Measurements from ENCODE around the gene PAXX.

Gene PAXX

GRCh38 chr9:137034709-137035506, 42.7 kb downstream of the PAXX start:
- H3K27ac ChIP-seq: peak overlapping the region in 10 of 11 experiments; percentile 38 to 97 (median 78); a peak in 20 of 22 replicates
- H3K4me3 ChIP-seq: peak overlapping the region; percentile 26 to 81 (median 62); a peak in 18 of 20 replicates
- H3K4me1 ChIP-seq: peaks cover 34 to 76% (median 66%) of the 10 kb centered on the region in 10 experiments
- no peaks in the 10 kb centered on the region for H3K27me3 ChIP-seq
- H3K36me3 ChIP-seq: peaks cover 26 to 63% (median 48%) of the 10 kb centered on the region in 11 experiments
- peak overlapping the region; percentile 42 to 82 (median 72) for H3K9ac ChIP-seq
- H3K9me3 ChIP-seq (replicated peaks in 1 of 11): no peaks in the 10 kb centered on the region
- no peak for TF ChIP-seq Cebpa-rat (IDR thresholded peaks at IDR 0.05)
- H3K4me2 ChIP-seq: peak overlapping the region; percentile 82 to 97 (median 92)
- peaks cover 0 to 53% (median 41%) of the 10 kb centered on the region in 11 experiments; a peak in 19 of 22 replicates for H4K20me1 ChIP-seq

GRCh38 chr9:137035507-137035834, 43.2 kb downstream of the PAXX start:
- H3K4me1 ChIP-seq: peaks cover 36 to 72% (median 65%) of the 10 kb centered on the region in 10 experiments
- H3K4me2 ChIP-seq: peak overlapping the region; percentile 82 to 97 (median 92)
- TF ChIP-seq Cebpa-rat (IDR thresholded peaks at IDR 0.05): no peak
- peak overlapping the region in 8 of 10 experiments; percentile 44 to 81 (median 72); a peak in 13 of 20 replicates for H3K4me3 ChIP-seq
- peaks cover under 1 to 56% (median 44%) of the 10 kb centered on the region in 11 experiments; a peak in 20 of 22 replicates for H4K20me1 ChIP-seq
- H3K36me3 ChIP-seq: peaks cover 29 to 61% (median 49%) of the 10 kb centered on the region in 11 experiments
- H3K27ac ChIP-seq: peak overlapping the region in 4 of 11 experiments; percentile 32 to 97 (median 76); a peak in 6 of 22 replicates
- H3K27me3 ChIP-seq: no peaks in the 10 kb centered on the region
- no peaks in the 10 kb centered on the region for H3K9me3 ChIP-seq (replicated peaks in 1 of 11)
- H3K9ac ChIP-seq: peak overlapping the region; percentile 21 to 82 (median 72); a peak in 18 of 22 replicates

- peak overlapping the region in 3 of 10 experiments; percentile 70 to 81 (median 81); a peak in 3 of 20 replicates for H3K4me3 ChIP-seq
- no peak for TF ChIP-seq Cebpa-rat (IDR thresholded peaks at IDR 0.05)
- H4K20me1 ChIP-seq: peaks cover 6 to 61% (median 49%) of the 10 kb centered on the region in 11 experiments; a peak in 20 of 22 replicates
- no peaks in the 10 kb centered on the region for H3K27me3 ChIP-seq
- no peaks in the 10 kb centered on the region for H3K9me3 ChIP-seq (replicated peaks in 1 of 11)
- peak overlapping the region; percentile 82 to 97 (median 92) for H3K4me2 ChIP-seq
- H3K27ac ChIP-seq: peak overlapping the region in 3 of 11 experiments; percentile 10 to 97 (median 32); a peak in 5 of 22 replicates
- peak overlapping the region; percentile 21 to 82 (median 72); a peak in 16 of 22 replicates for H3K9ac ChIP-seq
- H3K36me3 ChIP-seq: peaks cover 32 to 61% (median 51%) of the 10 kb centered on the region in 11 experiments
- peaks cover 37 to 73% (median 65%) of the 10 kb centered on the region in 10 experiments for H3K4me1 ChIP-seq
Measured at GRCh38 chr9:137035937-137036336, 43.7 kb downstream of the PAXX start.

- H4K20me1 ChIP-seq: peaks cover 16 to 72% (median 60%) of the 10 kb centered on the region in 11 experiments
- H3K4me3 ChIP-seq: no peak overlapping the region
- H3K9ac ChIP-seq: peak overlapping the region in 4 of 11 experiments; percentile 25 to 72 (median 36); a peak in 4 of 22 replicates
- peak overlapping the region in 3 of 11 experiments; percentile 4 to 92 (median 5); a peak in 1 of 22 replicates for H3K4me2 ChIP-seq
- no peak for TF ChIP-seq Cebpa-rat (IDR thresholded peaks at IDR 0.05)
- no peaks in the 10 kb centered on the region for H3K9me3 ChIP-seq (replicated peaks in 1 of 11)
- peaks cover 43 to 75% (median 67%) of the 10 kb centered on the region in 10 experiments for H3K4me1 ChIP-seq
- peak overlapping the region in 1 of 11 experiments; percentile 16; a peak in 1 of 22 replicates for H3K27ac ChIP-seq
- peaks cover 32 to 58% (median 51%) of the 10 kb centered on the region in 11 experiments for H3K36me3 ChIP-seq
- no peaks in the 10 kb centered on the region for H3K27me3 ChIP-seq
Measured at GRCh38 chr9:137037035-137037434, 44.8 kb downstream of the PAXX start.

- Histone ChIP-seq H3K27ac (no peak overlapping the region; a peak in 1 of 22 replicates), H3K4me2 (0 out of 22 replicates have a peak overlapping the region, but pooled peaks of 3 of the 11 experiments have one; percentile 4 to 92 (median 5)), H3K4me3 (no peak overlapping the region), H3K27me3 (no peaks in the 10 kb centered on the region), H3K9me3 (replicated peaks in 1 of 11) (no peaks in the 10 kb centered on the region), H3K36me3 (peaks cover 32 to 58% (median 52%) of the 10 kb centered on the region in 11 experiments), H3K9ac (peak overlapping the region in 2 of 11 experiments; percentile 20 to 30; a peak in 2 of 22 replicates), H3K4me1 (peaks cover 47 to 76% (median 69%) of the 10 kb centered on the region in 10 experiments), H4K20me1 (peaks cover 20 to 77% (median 62%) of the 10 kb centered on the region in 11 experiments)
- TF ChIP-seq Cebpa-rat (IDR thresholded peaks at IDR 0.05): no peak
Measured at GRCh38 chr9:137037483-137037882, 45.3 kb downstream of the PAXX start.

GRCh38 chr9:137038916-137039315, 46.7 kb downstream of the PAXX start:
- Histone ChIP-seq H3K4me1 (peaks cover 55 to 84% (median 69%) of the 10 kb centered on the region in 10 experiments), H3K27ac (no peak overlapping the region), H3K9ac (0 out of 22 replicates have a peak overlapping the region, but pooled peaks of 2 of the 11 experiments have one; percentile 23 to 26), H3K4me2 (peak overlapping the region in 1 of 11 experiments; percentile 15; a peak in 1 of 22 replicates), H4K20me1 (peaks cover 34 to 91% (median 76%) of the 10 kb centered on the region in 11 experiments), H3K27me3 (no peaks in the 10 kb centered on the region), H3K4me3 (no peak overlapping the region; a peak in 1 of 20 replicates), H3K9me3 (replicated peaks in 1 of 11) (no peaks in the 10 kb centered on the region), H3K36me3 (peaks cover 32 to 58% (median 52%) of the 10 kb centered on the region in 11 experiments)
- no peak for TF ChIP-seq Cebpa-rat (IDR thresholded peaks at IDR 0.05)

- no peak overlapping the region for H3K4me3 ChIP-seq
- H3K4me2 ChIP-seq: peak overlapping the region in 1 of 11 experiments; percentile 15; a peak in 1 of 22 replicates
- peaks cover 43 to 97% (median 85%) of the 10 kb centered on the region in 11 experiments for H4K20me1 ChIP-seq
- no peak for TF ChIP-seq Cebpa-rat (IDR thresholded peaks at IDR 0.05)
- no peaks in the 10 kb centered on the region for H3K9me3 ChIP-seq (replicated peaks in 1 of 11)
- H3K27ac ChIP-seq: no peak overlapping the region
- H3K4me1 ChIP-seq: peaks cover 58 to 88% (median 71%) of the 10 kb centered on the region in 10 experiments
- H3K36me3 ChIP-seq: peaks cover 32 to 58% (median 52%) of the 10 kb centered on the region in 11 experiments
- no peak overlapping the region for H3K9ac ChIP-seq
- peaks cover 0 to 8% (median 2%) of the 10 kb centered on the region in 11 experiments; a peak in 7 of 22 replicates for H3K27me3 ChIP-seq
Measured at GRCh38 chr9:137039611-137040366, 47.6 kb downstream of the PAXX start.

GRCh38 chr9:137040568-137040967, 48.3 kb downstream of the PAXX start:
- Histone ChIP-seq H3K27me3 (peaks cover 0 to 16% (median 10%) of the 10 kb centered on the region in 11 experiments; a peak in 14 of 22 replicates), H3K9me3 (replicated peaks in 1 of 11) (no peaks in the 10 kb centered on the region), H3K36me3 (peaks cover 32 to 56% (median 49%) of the 10 kb centered on the region in 11 experiments), H3K4me1 (peaks cover 58 to 88% (median 71%) of the 10 kb centered on the region in 10 experiments), H3K4me3 (peak overlapping the region in 4 of 10 experiments; percentile 6 to 59 (median 39); a peak in 5 of 20 replicates), H3K27ac (peak overlapping the region in 7 of 11 experiments; percentile 5 to 57 (median 35); a peak in 10 of 22 replicates), H3K9ac (peak overlapping the region in 9 of 11 experiments; percentile 13 to 63 (median 52); a peak in 15 of 22 replicates), H3K4me2 (peak overlapping the region; percentile 95 to 100 (median 99)), H4K20me1 (peaks cover 51 to 98% (median 88%) of the 10 kb centered on the region in 11 experiments)
- no peak for TF ChIP-seq Cebpa-rat (IDR thresholded peaks at IDR 0.05)

All from BLaER1 treated with 17β-estradiol and CSF1 and Interleukin-3, amounts not matched to agents 10 nM and 100 nM (cell line).